ENCODE results near the gene RIPPLY3.

The RIPPLY3 gene

GRCh38 chr21:37065561-37066177, 59.2 kb downstream of the RIPPLY3 start:
- TF ChIP-seq EP300 (IDR thresholded peaks at IDR 0.05; ENCODE audit: borderline replicate concordance) (no peak), ZBTB7A (IDR thresholded peaks at IDR 0.05; ENCODE audit: low read depth) (no peak), RAD21 (IDR thresholded peaks at IDR 0.05; ENCODE audit: low read depth) (no peak), EGR1 (IDR thresholded peaks at IDR 0.05) (no peak), MAX (IDR thresholded peaks at IDR 0.05) (no peak), CREB1 (IDR thresholded peaks at IDR 0.05; ENCODE audit: low read depth) (no peak), TCF12 (IDR thresholded peaks at IDR 0.05; ENCODE audit: low read depth) (no peak), FOXM1 (IDR thresholded peaks at IDR 0.05; ENCODE audit: borderline replicate concordance, low read depth) (no peak), TEAD4 (IDR thresholded peaks at IDR 0.05) (no peak), NFIC (IDR thresholded peaks at IDR 0.05) (no peak), YY1 (IDR thresholded peaks at IDR 0.05; ENCODE audit: low read depth) (no peak), REST (IDR thresholded peaks at IDR 0.05; ENCODE audit: low read depth) (no peak), TAF1 (IDR thresholded peaks at IDR 0.05; ENCODE audit: low read depth) (no peak), CEBPB (IDR thresholded peaks at IDR 0.05) (no peak), USF1 (IDR thresholded peaks at IDR 0.05) (no peak)
